ENCODE results near the gene ANTXRL. TPM values are rescaled to one million over a fixed set of nuclear protein-coding genes. Genes with fewer than 3 reads are reported as not detected.

Gene ANTXRL
- total RNA-seq, 4 donors from 2014 or later = not detected

GRCh38 chr10:46288601-46289206, 1.9 kb downstream of the ANTXRL start:
- no peak for ATAC-seq

DNA sequence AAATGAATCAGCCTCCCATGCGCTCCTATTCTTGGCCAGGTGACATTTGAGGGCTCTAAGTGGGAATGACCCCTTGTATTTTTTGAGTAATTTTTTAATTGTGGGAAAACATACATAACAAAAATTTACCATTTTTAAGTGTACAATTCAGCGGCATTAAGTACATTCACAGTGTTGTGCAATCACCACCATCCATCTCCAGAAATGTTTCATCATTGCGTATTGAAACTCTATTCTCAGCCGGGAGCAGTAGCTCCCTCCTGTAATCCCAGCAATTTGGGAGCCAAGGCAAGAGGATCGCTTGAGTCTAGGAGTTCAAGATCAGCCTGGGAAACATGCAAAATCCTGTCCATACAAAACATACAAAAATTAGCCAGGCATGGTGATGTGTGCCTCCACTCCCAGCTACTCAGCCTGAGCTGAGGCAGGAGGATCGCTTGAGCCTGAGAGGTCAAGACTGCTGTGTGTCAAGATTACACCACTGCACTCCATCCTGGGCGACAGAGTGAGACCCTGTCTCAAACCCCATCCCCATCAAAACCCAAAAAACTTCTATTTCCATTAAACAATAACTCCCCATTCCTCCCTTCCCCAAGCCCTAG, 2.5 kb downstream of the ANTXRL start:
- H3K36me3 ChIP-seq = no peaks in the 10 kb centered on the region
- no peaks in the 10 kb centered on the region for H3K9me3 ChIP-seq
- H3K27ac ChIP-seq = no peak overlapping the region
- peaks cover 0 to 9% (median 0%) of the 10 kb centered on the region in 3 donors for H3K4me1 ChIP-seq
- H3K4me3 ChIP-seq = no peak overlapping the region
- ATAC-seq = no peak
- no peaks in the 10 kb centered on the region for H3K27me3 ChIP-seq
- TF ChIP-seq, protein P1, sequence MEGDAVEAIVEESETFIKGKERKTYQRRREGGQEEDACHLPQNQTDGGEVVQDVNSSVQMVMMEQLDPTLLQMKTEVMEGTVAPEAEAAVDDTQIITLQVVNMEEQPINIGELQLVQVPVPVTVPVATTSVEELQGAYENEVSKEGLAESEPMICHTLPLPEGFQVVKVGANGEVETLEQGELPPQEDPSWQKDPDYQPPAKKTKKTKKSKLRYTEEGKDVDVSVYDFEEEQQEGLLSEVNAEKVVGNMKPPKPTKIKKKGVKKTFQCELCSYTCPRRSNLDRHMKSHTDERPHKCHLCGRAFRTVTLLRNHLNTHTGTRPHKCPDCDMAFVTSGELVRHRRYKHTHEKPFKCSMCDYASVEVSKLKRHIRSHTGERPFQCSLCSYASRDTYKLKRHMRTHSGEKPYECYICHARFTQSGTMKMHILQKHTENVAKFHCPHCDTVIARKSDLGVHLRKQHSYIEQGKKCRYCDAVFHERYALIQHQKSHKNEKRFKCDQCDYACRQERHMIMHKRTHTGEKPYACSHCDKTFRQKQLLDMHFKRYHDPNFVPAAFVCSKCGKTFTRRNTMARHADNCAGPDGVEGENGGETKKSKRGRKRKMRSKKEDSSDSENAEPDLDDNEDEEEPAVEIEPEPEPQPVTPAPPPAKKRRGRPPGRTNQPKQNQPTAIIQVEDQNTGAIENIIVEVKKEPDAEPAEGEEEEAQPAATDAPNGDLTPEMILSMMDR (IDR thresholded peaks at IDR 0.05) = no peak
- no peak for TF ChIP-seq EP300 (IDR thresholded peaks at IDR 0.05)
- no peak for TF ChIP-seq POLR2AphosphoS5 (IDR thresholded peaks at IDR 0.05)
- no peak for TF ChIP-seq POLR2A (IDR thresholded peaks at IDR 0.05)
- 85 to 97% methylated on average over 5 to 7 of the region's 7 CpGs for WGBS, 2 donors (ENCODE audit: low coverage in 1 of 2)

More at GRCh38 chr10:46288601-46289206, 1.9 kb downstream of the ANTXRL start:
- no peak for TF ChIP-seq EP300 (IDR thresholded peaks at IDR 0.05)
- TF ChIP-seq, protein P1 (IDR thresholded peaks at IDR 0.05) = no peak
- Histone ChIP-seq H3K4me1 (peaks cover 0 to 15% (median 5%) of the 10 kb centered on the region in 3 donors), H3K27ac (no peak overlapping the region), H3K4me3 (no peak overlapping the region), H3K36me3 (no peaks in the 10 kb centered on the region), H3K27me3 (no peaks in the 10 kb centered on the region), H3K9me3 (no peaks in the 10 kb centered on the region)
- 93 to 96% methylated on average over 6 of the region's 6 CpGs for whole genome bisulfite sequencing, 2 donors (ENCODE audit: low coverage in 1 of 2)

GRCh38 chr10:46290101-46290886, 3.5 kb downstream of the ANTXRL start:
- Histone ChIP-seq H3K27me3 (no peaks in the 10 kb centered on the region), H3K9me3 (no peaks in the 10 kb centered on the region), H3K27ac (no peak overlapping the region), H3K4me3 (no peak overlapping the region), H3K36me3 (no peaks in the 10 kb centered on the region), H3K4me1 (peaks cover 0 to 2% (median 0%) of the 10 kb centered on the region in 3 donors)
- WGBS, 2 donors (ENCODE audit: low coverage in 1 of 2) = 84 to 100% methylated on average over 4 to 8 of the region's 15 CpGs
- no peak for ATAC-seq
- TF ChIP-seq, protein P1 (IDR thresholded peaks at IDR 0.05) = no peak
- TF ChIP-seq EP300 (IDR thresholded peaks at IDR 0.05) (no peak), POLR2A (IDR thresholded peaks at IDR 0.05) (no peak), POLR2AphosphoS5 (IDR thresholded peaks at IDR 0.05) (no peak)

GRCh38 chr10:46291817-46292572, 5.2 kb downstream of the ANTXRL start:
- Histone ChIP-seq H3K4me1 (no peaks in the 10 kb centered on the region), H3K27me3 (no peaks in the 10 kb centered on the region), H3K9me3 (no peaks in the 10 kb centered on the region), H3K4me3 (no peak overlapping the region), H3K27ac (no peak overlapping the region), H3K36me3 (no peaks in the 10 kb centered on the region)
- no peak for TF ChIP-seq EP300 (IDR thresholded peaks at IDR 0.05)
- TF ChIP-seq, protein P1 (IDR thresholded peaks at IDR 0.05) = no peak
- no peak for TF ChIP-seq POLR2A (IDR thresholded peaks at IDR 0.05)
- TF ChIP-seq POLR2AphosphoS5 (IDR thresholded peaks at IDR 0.05) = no peak
- WGBS, 2 donors (ENCODE audit: low coverage in 1 of 2) = 60 to 63% methylated on average over 1 of the region's 10 CpGs
- ATAC-seq = peak; percentile 17
